GM18861 (cell line): ENCODE results near the gene MTR.

Experiments used
- ATAC-seq: cut with Tn5 transposase; IDR thresholded peaks from one replicate; pipeline ENCODE4 v1.9.1; 2021; ENCODE audit not compliant: unreplicated experiment

MTR gene

GRCh38 chr1:236795035-236795756, at the start of gene MTR:
Gene MTR (plus strand): TSS chr1:236795292. CDS start chr1:236795704, 412 bp downstream.
- peak; percentile 98 for ATAC-seq

GRCh38 chr1:236746785-236747184, 48.3 kb upstream of the MTR start:
- no peak for ATAC-seq

- no peak for ATAC-seq
These were observed 47.6 kb upstream of the MTR start for GRCh38 chr1:236747311-236747985.

GRCh38 chr1:236748268-236748870, 46.7 kb upstream of the MTR start:
- ATAC-seq, result no peak

GRCh38 chr1:236750928-236751327, 44.2 kb upstream of the MTR start:
- no peak for ATAC-seq

DNA sequence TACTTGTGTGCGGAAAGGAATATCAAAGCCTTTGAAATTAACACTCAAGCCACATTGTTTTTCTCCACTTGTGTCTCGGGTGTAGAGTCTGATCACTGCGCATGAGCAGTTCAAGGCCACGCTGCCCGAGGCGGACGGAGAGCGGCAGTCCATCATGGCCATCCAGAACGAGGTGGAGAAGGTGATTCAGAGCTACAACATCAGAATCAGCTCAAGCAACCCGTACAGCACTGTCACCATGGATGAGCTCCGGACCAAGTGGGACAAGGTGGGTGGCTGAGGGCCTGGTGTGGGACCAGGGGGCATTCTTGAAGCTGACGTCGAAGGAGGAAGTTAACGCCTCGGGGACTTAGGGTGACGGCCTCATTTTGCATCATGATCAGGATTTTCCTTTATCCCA, 43.7 kb upstream of the MTR start:
- ATAC-seq, result no peak

DNA sequence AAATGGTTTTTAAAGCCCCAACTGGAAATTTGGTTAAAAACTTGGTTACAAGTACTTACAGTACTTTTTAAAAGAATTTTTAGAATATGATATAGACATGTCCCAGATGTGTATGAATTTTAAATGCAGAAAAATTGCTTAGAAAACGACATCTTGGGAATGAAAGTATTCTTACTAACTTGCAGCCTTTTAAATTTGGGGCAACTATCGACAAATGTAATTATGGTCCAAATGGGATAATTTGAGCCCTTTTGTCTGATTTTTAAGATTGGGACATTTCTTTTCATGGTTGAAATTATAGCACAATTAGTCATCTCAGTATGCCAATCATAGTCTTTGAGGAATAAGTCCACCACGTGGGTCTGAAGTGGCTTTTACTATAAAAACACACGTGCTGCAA, 43.2 kb upstream of the MTR start:
- ATAC-seq, result no peak

- ATAC-seq, result no peak
These were observed 41.6 kb upstream of the MTR start for GRCh38 chr1:236753516-236753915.

DNA sequence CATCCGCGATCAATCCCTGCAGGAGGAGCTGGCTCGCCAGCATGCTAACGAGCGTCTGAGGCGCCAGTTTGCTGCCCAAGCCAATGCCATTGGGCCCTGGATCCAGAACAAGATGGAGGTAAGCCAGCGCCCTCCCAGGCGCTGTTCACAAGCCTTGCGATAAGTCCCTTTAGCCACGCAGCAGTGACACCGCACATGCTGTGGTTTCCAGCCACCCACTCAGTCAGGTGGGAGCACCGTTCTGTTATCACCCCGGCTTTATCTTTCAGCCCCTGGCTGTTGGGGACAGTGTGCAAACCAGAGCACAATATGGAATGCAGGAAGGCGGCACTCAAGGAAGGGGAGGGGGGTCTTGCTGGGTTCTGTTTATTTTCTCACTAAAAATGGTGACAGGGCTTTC, 41.1 kb upstream of the MTR start:
- ATAC-seq, result no peak

GRCh38 chr1:236754525-236755210, 40.4 kb upstream of the MTR start:
- no peak for ATAC-seq

- no peak for ATAC-seq
These were observed 37.5 kb upstream of the MTR start for GRCh38 chr1:236757640-236758039.

DNA sequence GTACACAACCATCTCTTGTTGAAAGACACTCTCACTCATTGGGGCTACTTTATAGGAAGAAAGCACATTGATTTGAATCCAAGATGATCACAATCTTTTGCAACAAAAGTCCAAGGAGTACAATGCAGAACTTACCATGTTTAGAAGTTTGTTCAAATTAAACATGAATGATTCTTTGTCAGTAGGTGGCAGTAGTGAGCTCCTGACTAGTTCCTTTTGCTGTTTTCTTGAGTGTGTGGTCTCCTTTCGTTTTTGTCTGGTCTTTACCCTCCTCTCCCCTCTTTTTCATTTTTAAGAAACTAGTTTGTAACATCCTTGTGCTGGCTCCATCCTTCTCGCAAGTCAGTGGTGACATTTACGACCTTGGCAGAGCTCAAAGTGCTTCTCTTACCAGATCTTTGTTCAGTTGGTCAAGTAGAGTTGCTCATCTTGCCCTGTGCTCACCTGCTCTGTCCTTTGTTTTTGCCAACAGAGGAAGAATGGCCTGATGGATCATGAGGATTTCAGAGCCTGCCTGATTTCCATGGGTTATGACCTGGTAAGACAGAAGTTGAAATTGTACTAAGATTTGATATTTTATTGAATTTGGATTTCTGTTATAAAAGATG, 35.7 kb upstream of the MTR start:
- ATAC-seq, result no peak

DNA sequence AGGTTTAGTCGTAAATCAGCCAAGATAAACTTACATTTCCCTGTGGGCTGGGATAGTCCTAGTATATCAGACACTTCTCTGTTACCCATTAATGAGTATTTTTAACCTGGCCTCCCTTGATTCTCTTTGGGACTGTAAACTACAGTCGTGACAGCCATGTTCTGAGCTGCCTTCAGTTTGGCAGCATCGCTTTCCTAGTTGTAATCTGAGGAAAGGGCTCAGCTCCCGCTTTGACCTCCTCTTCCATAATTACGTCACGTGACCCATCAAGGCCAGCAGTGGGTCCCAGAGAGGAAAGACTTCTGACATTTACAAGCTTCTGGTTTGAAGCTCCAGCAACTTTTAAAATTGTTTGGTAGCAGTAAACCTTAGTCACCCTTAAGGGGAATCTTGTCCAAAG, 34.6 kb upstream of the MTR start:
- ATAC-seq, result no peak

DNA sequence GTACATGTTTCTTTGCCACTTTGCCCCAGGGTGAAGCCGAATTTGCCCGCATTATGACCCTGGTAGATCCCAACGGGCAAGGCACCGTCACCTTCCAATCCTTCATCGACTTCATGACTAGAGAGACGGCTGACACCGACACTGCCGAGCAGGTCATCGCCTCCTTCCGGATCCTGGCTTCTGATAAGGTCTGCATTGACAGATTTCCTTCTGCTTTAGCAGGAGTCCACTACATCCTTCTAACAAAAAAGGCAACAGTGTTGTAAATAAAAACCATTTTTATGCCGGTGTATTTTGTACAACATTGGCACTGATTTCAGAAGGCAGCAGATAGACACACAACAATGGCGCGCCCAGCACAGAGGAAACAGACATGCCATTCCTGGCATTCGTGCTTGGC, 34.1 kb upstream of the MTR start:
- no peak for ATAC-seq

- no peak for ATAC-seq
These were observed 33.5 kb upstream of the MTR start for GRCh38 chr1:236761397-236762132.

GRCh38 chr1:236762410-236762809, 32.7 kb upstream of the MTR start:
- no peak for ATAC-seq

DNA sequence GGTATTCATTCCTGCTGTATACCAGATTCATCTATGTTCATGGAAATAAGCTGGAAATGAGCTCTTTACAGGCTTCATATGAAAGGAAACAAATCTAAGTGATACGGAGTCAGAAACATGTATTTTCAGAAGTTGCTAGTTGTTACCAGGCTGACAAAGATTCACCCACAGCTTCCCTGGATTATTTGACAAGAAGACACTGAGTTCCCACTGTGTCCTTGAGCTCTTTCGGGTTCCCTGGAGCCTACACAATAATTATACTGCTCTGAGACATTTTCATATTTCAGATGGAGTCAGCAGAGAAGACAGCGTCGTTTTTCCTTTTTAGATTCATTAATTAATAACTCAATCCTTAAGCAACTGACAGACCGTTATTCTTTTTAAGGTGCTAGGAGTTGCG, 29.3 kb upstream of the MTR start:
- ATAC-seq, result no peak

DNA sequence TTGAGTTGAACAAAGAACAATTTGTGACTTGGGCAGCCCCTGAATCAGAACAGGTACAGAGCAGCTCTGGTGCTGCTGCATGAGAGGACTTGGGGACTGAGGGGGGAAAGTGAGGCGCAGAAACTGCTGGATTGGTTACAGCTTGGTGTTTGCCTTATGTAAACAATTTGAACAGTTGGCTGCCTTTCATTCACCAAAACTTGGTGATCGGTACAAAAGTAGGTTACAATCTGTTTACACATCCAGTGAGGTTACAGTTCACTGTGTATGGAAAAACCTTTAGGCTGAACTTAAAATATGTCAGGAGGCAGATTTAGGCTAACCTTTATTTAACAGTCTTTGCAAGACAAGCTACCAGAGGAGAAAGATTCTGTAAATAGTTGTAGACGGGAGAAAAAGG, 28.6 kb upstream of the MTR start:
- ATAC-seq, result no peak

GRCh38 chr1:236767276-236767675, 27.8 kb upstream of the MTR start:
- ATAC-seq, result no peak

DNA sequence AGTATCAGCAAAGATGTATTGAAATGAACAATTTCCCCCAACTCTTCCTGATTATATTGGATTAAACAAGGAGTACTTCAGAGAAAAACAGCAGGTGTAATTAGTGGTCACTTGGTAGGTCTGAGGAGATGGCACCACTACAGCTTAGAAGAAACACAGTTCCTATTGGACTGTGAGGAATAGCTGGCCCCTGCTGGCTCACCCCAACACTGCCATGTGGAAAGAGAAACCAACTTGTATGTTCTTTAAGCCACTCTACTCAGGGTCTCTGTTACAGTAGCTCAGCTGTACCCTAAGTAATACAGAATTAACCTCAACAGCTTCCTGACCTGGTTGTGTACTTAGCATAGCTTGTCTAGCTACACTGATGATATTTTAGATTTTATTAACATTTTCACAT, 26.5 kb upstream of the MTR start:
- no peak for ATAC-seq

GRCh38 chr1:236773919-236774318, 21.2 kb upstream of the MTR start:
- ATAC-seq, result no peak
